NB4 (cell line): ENCODE data around the gene KCTD13.

Experiments used
- MYC ChIP-seq: IDR thresholded peaks from 2 replicates; pipeline ENCODE4 v1.6.1; 2011; ENCODE audit warnings: low read depth, low read length
- POLR2A ChIP-seq: IDR thresholded peaks from 2 replicates; pipeline ENCODE4 v1.6.1; 2011; ENCODE audit warnings: mild to moderate bottlenecking; ENCODE audit not compliant: insufficient read length; ENCODE audit errors: extremely low read depth
- TF ChIP-seq, protein P1 (sequence below): IDR thresholded peaks from one replicate; pipeline ENCODE4 v1.5.1; 2012; ENCODE audit warnings: low read depth, low read length

DNA sequence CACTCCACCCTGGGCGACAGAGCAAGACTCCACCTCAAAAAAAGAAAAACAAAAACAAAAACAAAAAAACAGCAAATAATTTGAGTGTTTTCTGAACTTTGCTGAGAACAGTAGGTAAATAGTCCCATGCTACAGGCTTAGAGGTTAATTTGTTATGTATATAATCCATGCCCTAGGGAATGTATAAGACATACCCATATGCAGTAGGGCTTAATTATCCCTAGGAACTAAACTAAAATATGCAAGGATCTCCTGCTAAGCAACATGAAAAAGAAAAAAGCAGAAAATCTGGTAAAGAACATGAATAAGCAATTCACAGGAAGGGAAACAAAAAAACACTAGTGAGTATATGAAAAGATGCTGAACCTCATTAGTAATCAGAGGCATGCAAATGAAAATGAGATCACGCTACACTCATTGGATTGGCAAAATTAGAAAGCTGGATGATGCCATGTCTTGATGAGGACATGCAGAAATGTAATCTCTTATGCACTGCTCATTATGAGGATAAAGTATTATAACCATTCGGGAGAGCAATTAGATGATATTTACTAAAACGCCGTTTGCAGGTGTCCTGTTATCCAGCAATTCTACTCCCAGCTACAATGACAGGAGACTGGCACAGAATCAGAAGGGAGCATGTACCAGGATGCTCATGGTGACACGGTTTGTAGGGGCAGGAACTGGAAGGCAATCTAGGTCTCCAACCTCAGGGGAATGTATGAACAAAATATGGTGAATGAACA, 5.6 kb downstream of the KCTD13 start:
- TF ChIP-seq, protein P1, sequence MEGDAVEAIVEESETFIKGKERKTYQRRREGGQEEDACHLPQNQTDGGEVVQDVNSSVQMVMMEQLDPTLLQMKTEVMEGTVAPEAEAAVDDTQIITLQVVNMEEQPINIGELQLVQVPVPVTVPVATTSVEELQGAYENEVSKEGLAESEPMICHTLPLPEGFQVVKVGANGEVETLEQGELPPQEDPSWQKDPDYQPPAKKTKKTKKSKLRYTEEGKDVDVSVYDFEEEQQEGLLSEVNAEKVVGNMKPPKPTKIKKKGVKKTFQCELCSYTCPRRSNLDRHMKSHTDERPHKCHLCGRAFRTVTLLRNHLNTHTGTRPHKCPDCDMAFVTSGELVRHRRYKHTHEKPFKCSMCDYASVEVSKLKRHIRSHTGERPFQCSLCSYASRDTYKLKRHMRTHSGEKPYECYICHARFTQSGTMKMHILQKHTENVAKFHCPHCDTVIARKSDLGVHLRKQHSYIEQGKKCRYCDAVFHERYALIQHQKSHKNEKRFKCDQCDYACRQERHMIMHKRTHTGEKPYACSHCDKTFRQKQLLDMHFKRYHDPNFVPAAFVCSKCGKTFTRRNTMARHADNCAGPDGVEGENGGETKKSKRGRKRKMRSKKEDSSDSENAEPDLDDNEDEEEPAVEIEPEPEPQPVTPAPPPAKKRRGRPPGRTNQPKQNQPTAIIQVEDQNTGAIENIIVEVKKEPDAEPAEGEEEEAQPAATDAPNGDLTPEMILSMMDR, result no peak
- TF ChIP-seq POLR2A (no peak), MYC (no peak)
